Breast epithelium (tissue), 4 donors: ENCODE measurements around the gene RTN1. TPM values are rescaled to one million over a fixed set of nuclear protein-coding genes. Genes with fewer than 3 reads are reported as not detected.

Experiments used
- DNase-seq, 2 donors: peaks; one replicate each; pipeline ENCODE4 v3.0.0-alpha.2; 2019; ENCODE audit warnings: low spot score in 2 of 2
- H3K27ac ChIP-seq, 2 donors: fragments of 200-600 bp; sonication (generic) in 1 of 2; one replicate each; pipeline ENCODE4 v1.5.1; 2016 to 2019; ENCODE audit warnings: mild to moderate bottlenecking in 1 of 2
- H3K27me3 ChIP-seq, 2 donors: fragments of 200-600 bp; sonication (generic) in 1 of 2; one replicate each; pipeline versions ENCODE4 v1.5.1 to v1.6.0; 2017 to 2019; ENCODE audit warnings: control low read depth in 1 of 2, mild to moderate bottlenecking in 1 of 2
- H3K36me3 ChIP-seq: fragments of 200-600 bp; one replicate; pipeline ENCODE4 v1.5.1; 2019
- H3K4me1 ChIP-seq, 2 donors: fragments of 200-600 bp; sonication (generic); one replicate each; pipeline ENCODE4 v1.5.1; 2016 to 2019; ENCODE audit warnings: control low read depth in 1 of 2
- H3K4me3 ChIP-seq, 3 donors: fragments of 200-600 bp; sonication (generic); 1 replicate in 2 of 3; 2 replicates in 1 of 3; pipeline ENCODE4 v1.5.1; 2016 to 2019; ENCODE audit warnings: mild to moderate bottlenecking in 3 of 3, moderate library complexity in 2 of 3
- H3K9me3 ChIP-seq, 2 donors: fragments of 200-600 bp; sonication (generic) in 1 of 2; one replicate each; pipeline ENCODE4 v1.5.1; 2016 to 2019; ENCODE audit warnings: control low read depth in 1 of 2
- POLR2A ChIP-seq: fragments of 450-650 bp; IDR thresholded peaks from one replicate; pipeline ENCODE4 v1.6.1; 2016; ENCODE audit warnings: antibody characterized with exemption, mild to moderate bottlenecking, moderate library complexity
- POLR2AphosphoS5 ChIP-seq, 3 donors: sonication (generic); formaldehyde crosslinking; IDR thresholded peaks; one replicate each; pipeline ENCODE4 v1.6.1; 2017; ENCODE audit warnings: antibody characterized with exemption in 3 of 3
- intact Hi-C: fragments of 100-400 bp; cut with DNase I; formaldehyde crosslinking; loops from one replicate; pipeline ENCODE4 v1.15.1; 2023; ENCODE audit warnings: low total_unique reads
- total RNA-seq, 3 donors: library from RNA; depleted of rRNA; stranded (reverse); fragments of >200 nt; gene quantifications; one replicate each; pipeline ENCODE4 v1.1.0, GENCODE V29; 2016
- TF ChIP-seq, protein P1 (sequence below), 3 donors: fragments of 450-650 bp; IDR thresholded peaks; one replicate each; pipeline ENCODE4 v1.5.1; 2016 to 2017; ENCODE audit warnings: antibody characterized with exemption in 3 of 3, mild to moderate bottlenecking in 3 of 3, moderate library complexity in 3 of 3

Gene RTN1
- total RNA-seq, 3 donors from 2014 or later = 10.8 to 44.5 (median 17.7) TPM

DNA sequence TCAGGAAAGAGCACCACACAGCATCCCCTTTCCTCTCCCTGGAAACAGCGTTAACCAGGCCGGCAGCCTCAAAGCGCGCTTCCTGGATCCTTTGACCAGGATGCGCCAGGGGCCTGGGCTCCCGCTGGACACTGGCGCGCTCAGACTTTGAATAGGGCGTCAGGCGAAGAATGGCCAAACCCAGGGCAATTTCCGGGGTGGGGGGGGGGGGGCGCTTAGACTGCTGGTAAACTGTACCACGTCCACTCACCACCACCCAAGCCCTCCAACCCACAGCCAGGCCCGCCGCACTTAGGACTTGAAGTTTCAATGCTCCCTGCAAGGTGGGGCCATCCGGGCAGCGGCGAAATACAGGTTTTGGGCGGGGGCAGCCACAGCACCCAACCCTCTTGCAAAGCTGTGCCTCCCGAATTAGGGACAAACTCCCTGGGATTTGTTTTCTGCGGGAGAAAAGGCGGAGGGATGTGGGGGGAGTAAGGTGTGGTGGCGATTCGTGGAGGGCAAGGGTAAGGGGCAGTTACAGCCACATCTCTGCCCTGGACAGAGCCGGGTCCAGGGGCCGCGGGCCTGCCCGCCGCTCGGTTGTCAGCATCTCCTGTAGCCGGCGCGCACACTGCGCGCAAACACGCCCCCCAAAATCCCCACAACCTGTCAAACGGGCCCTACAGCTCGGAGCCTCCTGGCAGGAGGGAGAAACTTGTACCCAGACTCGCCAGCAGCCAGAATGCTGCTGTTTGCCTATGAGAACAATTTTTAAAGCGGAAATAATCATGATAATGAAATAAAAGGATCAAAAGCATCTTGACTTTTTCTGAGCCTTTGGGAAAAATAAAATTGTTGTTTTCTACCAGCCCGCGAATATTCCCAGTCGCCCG, 958 bp downstream of the RTN1 start:
- Histone ChIP-seq H3K36me3 (no peaks in the 10 kb centered on the region), H3K4me3 (peak overlapping the region; percentile 54 to 91 (median 76)), H3K4me1 (no peaks in the 10 kb centered on the region), H3K9me3 (no peaks in the 10 kb centered on the region), H3K27ac (no peak overlapping the region), H3K27me3 (peaks cover 0 to 10% of the 10 kb centered on the region in 2 donors)
- no peak for DNase-seq
- TF ChIP-seq, protein P1, sequence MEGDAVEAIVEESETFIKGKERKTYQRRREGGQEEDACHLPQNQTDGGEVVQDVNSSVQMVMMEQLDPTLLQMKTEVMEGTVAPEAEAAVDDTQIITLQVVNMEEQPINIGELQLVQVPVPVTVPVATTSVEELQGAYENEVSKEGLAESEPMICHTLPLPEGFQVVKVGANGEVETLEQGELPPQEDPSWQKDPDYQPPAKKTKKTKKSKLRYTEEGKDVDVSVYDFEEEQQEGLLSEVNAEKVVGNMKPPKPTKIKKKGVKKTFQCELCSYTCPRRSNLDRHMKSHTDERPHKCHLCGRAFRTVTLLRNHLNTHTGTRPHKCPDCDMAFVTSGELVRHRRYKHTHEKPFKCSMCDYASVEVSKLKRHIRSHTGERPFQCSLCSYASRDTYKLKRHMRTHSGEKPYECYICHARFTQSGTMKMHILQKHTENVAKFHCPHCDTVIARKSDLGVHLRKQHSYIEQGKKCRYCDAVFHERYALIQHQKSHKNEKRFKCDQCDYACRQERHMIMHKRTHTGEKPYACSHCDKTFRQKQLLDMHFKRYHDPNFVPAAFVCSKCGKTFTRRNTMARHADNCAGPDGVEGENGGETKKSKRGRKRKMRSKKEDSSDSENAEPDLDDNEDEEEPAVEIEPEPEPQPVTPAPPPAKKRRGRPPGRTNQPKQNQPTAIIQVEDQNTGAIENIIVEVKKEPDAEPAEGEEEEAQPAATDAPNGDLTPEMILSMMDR (IDR thresholded peaks at IDR 0.05) = no peak
- TF ChIP-seq POLR2AphosphoS5 (IDR thresholded peaks at IDR 0.05) (no peak), POLR2A (no peak)
- intact Hi-C loops = no loop called here

DNA sequence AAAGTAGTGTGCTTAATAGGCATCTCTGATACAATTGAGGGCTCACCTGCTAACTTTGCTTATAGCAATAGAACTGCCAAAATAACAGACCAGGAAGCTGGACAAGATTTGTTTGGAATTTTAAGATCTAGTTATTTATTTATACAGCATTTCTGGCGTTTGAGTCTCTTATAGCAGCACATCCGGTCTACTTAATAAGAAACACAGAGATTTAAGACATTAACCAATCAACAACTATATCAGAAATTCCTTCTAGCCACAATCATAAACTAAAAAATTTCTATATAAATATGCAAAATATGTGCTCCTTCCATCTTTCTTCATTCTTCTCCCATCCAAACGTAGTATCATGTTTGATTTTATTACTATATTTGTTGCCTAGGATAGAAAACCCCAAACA, 2.6 kb downstream of the RTN1 start:
- no peaks in the 10 kb centered on the region for H3K4me1 ChIP-seq
- TF ChIP-seq POLR2A = no peak
- TF ChIP-seq POLR2AphosphoS5 (IDR thresholded peaks at IDR 0.05) = no peak
- TF ChIP-seq, protein P1 (IDR thresholded peaks at IDR 0.05) = no peak
- no peak overlapping the region for H3K27ac ChIP-seq
- H3K27me3 ChIP-seq = peaks cover 0 to 10% of the 10 kb centered on the region in 2 donors
- no peak overlapping the region for H3K4me3 ChIP-seq
- no peaks in the 10 kb centered on the region for H3K9me3 ChIP-seq
- intact Hi-C loops = no loop called here
- no peaks in the 10 kb centered on the region for H3K36me3 ChIP-seq
- no peak for DNase-seq

DNA sequence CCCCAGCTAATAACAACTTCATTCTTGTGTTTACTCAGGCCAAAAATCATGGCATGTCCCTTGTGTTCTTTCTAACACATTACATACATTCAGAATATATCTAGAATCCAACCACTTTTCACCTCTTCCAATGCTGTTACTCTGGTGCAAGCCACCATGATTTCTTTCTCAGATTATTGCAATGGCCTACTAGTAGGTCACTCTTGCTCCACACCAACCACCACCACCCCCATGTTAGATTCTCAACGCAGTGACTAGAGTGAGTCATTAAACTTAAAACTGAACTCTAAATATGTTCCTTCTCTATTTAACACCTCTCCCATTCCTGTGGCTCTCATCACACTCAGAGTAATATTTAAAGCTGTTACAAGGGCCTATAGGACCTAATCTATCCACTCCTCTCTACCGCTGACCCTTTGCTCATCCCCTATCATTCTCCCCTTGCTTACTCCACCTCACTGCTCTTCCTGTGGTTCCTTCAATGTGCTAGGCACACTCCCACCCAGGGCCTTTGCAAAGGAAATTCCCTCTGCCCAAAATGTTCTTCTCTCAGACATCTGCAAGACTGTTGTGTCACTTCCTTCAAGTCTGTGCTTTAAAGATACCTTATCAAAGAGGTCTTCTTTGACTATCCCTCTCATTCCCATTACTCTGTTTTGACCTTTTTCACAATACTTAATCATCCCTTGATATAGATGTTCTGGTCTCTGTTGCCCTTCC, 6.6 kb downstream of the RTN1 start:
- intact Hi-C loops = no loop called here
- no peak overlapping the region for H3K27ac ChIP-seq
- no peaks in the 10 kb centered on the region for H3K27me3 ChIP-seq
- H3K36me3 ChIP-seq = no peaks in the 10 kb centered on the region
- peaks cover 0 to 12% of the 10 kb centered on the region in 2 donors for H3K9me3 ChIP-seq
- no peaks in the 10 kb centered on the region for H3K4me1 ChIP-seq
- H3K4me3 ChIP-seq = no peak overlapping the region
- no peak for DNase-seq
- TF ChIP-seq POLR2A (no peak), POLR2AphosphoS5 (IDR thresholded peaks at IDR 0.05) (no peak)
- TF ChIP-seq, protein P1 (IDR thresholded peaks at IDR 0.05) = no peak

DNA sequence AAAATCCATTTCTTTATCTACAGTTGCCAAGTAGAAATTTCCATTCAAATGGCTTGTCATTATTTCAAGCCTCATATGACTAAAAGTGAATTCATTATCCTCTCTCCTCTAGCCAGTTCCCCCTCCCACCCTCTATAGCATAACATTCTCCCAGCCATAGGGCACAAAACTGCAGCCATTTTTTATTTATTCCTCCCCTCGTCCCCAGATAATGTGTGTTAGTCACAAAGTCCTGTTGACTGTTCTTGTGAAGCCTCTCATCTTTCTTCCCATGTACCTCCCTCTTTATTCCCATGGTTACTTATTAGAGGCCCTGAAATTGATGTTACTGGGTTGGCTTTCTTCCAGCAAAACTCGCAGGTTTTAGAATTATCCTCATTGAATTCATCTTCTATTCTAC, 13.2 kb downstream of the RTN1 start:
- no peak overlapping the region for H3K4me3 ChIP-seq
- no peak for TF ChIP-seq POLR2AphosphoS5 (IDR thresholded peaks at IDR 0.05)
- TF ChIP-seq, protein P1 (IDR thresholded peaks at IDR 0.05) = no peak
- TF ChIP-seq POLR2A = no peak
- no peak overlapping the region for H3K27ac ChIP-seq
- intact Hi-C loops = no loop called here
- peaks cover 10 to 17% of the 10 kb centered on the region in 2 donors for H3K9me3 ChIP-seq
- H3K27me3 ChIP-seq = no peaks in the 10 kb centered on the region
- H3K36me3 ChIP-seq = no peaks in the 10 kb centered on the region
- DNase-seq = no peak
- no peaks in the 10 kb centered on the region for H3K4me1 ChIP-seq

DNA sequence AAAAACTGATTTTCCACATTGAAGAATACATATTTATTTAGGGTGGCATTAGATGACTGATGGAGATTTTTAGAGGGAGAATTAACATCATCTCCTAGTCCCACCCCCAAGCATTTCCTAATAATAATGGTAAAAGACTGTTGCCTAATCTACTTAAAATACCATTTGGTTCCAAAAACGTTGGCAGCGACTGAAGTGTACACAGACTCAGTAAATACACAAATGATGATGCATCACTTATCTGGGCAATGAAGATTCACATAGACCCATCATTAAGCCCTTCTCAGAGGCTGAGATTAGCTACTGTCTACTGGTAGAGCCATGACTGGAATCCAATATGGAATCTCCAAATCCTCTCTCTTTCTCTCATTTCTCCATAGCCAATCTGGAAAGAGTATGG, 18.2 kb downstream of the RTN1 start:
- intact Hi-C loops = no loop called here
- no peak overlapping the region for H3K27ac ChIP-seq
- TF ChIP-seq, protein P1 (IDR thresholded peaks at IDR 0.05) = no peak
- TF ChIP-seq POLR2AphosphoS5 (IDR thresholded peaks at IDR 0.05) (no peak), POLR2A (no peak)

More for the DNA sequence above, 18.2 kb downstream of the RTN1 start:
- Histone ChIP-seq H3K36me3 (no peaks in the 10 kb centered on the region), H3K27me3 (no peaks in the 10 kb centered on the region), H3K9me3 (peaks cover 5 to 10% of the 10 kb centered on the region in 2 donors), H3K4me1 (no peaks in the 10 kb centered on the region), H3K4me3 (no peak overlapping the region)
- no peak for DNase-seq
